Liver (tissue), 9 donors: Measurements from ENCODE around the gene AP3S1. TPM values are rescaled to one million over a fixed set of nuclear protein-coding genes. Genes with fewer than 3 reads are reported as not detected.

Source experiments
- DNase-seq: peaks from one replicate; pipeline ENCODE4 v3.0.0-alpha.2; 2017; ENCODE audit warnings: low spot score
- H3K27ac ChIP-seq, 2 donors: one replicate each; pipeline ENCODE4 v1.7.0; 2013; ENCODE audit warnings: inconsistent platforms in 2 of 2, low read length in 2 of 2, control low read depth in 1 of 2, low read depth in 1 of 2, mild to moderate bottlenecking in 1 of 2
- H3K27me3 ChIP-seq, 4 donors: one replicate each; pipeline versions ENCODE4 v1.6.1 to v1.7.0; 2013; ENCODE audit warnings: low read length in 3 of 4, inconsistent platforms in 1 of 4, mild to moderate bottlenecking in 1 of 4, moderate library complexity in 1 of 4; ENCODE audit not compliant: control insufficient read depth in 4 of 4, insufficient read depth in 4 of 4
- H3K36me3 ChIP-seq, 4 donors: one replicate each; pipeline versions ENCODE4 v1.6.1 to v1.7.0; 2013; ENCODE audit warnings: low read length in 3 of 4, mild to moderate bottlenecking in 3 of 4, low read depth in 1 of 4, moderate library complexity in 1 of 4; ENCODE audit not compliant: control insufficient read depth in 4 of 4, insufficient read depth in 3 of 4
- H3K4me1 ChIP-seq, 4 donors: one replicate each; pipeline versions ENCODE4 v1.6.1 to v1.7.0; 2013; ENCODE audit warnings: low read length in 3 of 4, mild to moderate bottlenecking in 3 of 4, moderate library complexity in 1 of 4; ENCODE audit not compliant: control insufficient read depth in 4 of 4, insufficient read depth in 4 of 4
- H3K4me3 ChIP-seq, 3 donors: one replicate each; pipeline versions ENCODE4 v1.6.1 to v1.7.0; 2013; ENCODE audit warnings: low read length in 3 of 3, control low read depth in 1 of 3, low read depth in 1 of 3, mild to moderate bottlenecking in 1 of 3
- H3K9ac ChIP-seq, 2 donors: one replicate each; pipeline ENCODE4 v1.7.0; 2013; ENCODE audit warnings: low read length in 2 of 2, mild to moderate bottlenecking in 2 of 2, moderate library complexity in 2 of 2, control low read depth in 1 of 2, low read depth in 1 of 2
- H3K9me3 ChIP-seq, 4 donors: one replicate each; pipeline versions ENCODE4 v1.6.1 to v1.7.0; 2013; ENCODE audit warnings: low read length in 3 of 4; ENCODE audit not compliant: control insufficient read depth in 4 of 4
- ATF3 ChIP-seq: IDR thresholded peaks from 2 replicates; pipeline ENCODE4 v1.6.1; 2016; ENCODE audit warnings: antibody characterized with exemption
- CTCF ChIP-seq: fragments of 150-350 bp; IDR thresholded peaks from 2 replicates; pipeline ENCODE4 v1.5.1; 2017; ENCODE audit warnings: improper control_type of control experiment, low read depth, low read length; ENCODE audit not compliant: missing input control
- EGR1 ChIP-seq, 2 donors: IDR thresholded peaks; 2 replicates each; pipeline ENCODE4 v1.6.1; 2016 to 2018; ENCODE audit warnings: antibody characterized with exemption in 2 of 2, low read depth in 2 of 2
- FOXA2 ChIP-seq: IDR thresholded peaks from 2 replicates; pipeline ENCODE4 v1.6.1; 2016; ENCODE audit warnings: antibody characterized with exemption
- GABPA ChIP-seq, 2 donors: IDR thresholded peaks in 1 of 2; conservative IDR thresholded peaks in 1 of 2; 2 replicates each; pipeline ENCODE4 v1.6.1; 2016; ENCODE audit warnings: antibody characterized with exemption in 2 of 2, mild to moderate bottlenecking in 1 of 2, moderate library complexity in 1 of 2
- HNF4A ChIP-seq, 2 donors: conservative IDR thresholded peaks; 2 replicates each; pipeline ENCODE4 v1.6.1; 2016; ENCODE audit warnings: antibody characterized with exemption in 2 of 2, mild to moderate bottlenecking in 2 of 2
- HNF4G ChIP-seq: IDR thresholded peaks from 2 replicates; pipeline ENCODE4 v1.6.1; 2016; ENCODE audit warnings: antibody characterized with exemption
- MAX ChIP-seq: IDR thresholded peaks from 2 replicates; pipeline ENCODE4 v1.6.1; 2016; ENCODE audit warnings: antibody characterized with exemption
- NR2F2 ChIP-seq: IDR thresholded peaks from 2 replicates; pipeline ENCODE4 v1.6.1; 2016; ENCODE audit warnings: antibody characterized with exemption
- RAD21 ChIP-seq, 2 donors: IDR thresholded peaks; 2 replicates each; pipeline ENCODE4 v1.6.1; 2016; ENCODE audit warnings: antibody characterized with exemption in 2 of 2, mild to moderate bottlenecking in 2 of 2
- REST ChIP-seq: IDR thresholded peaks from 2 replicates; pipeline ENCODE4 v1.6.1; 2016; ENCODE audit warnings: antibody characterized with exemption, mild to moderate bottlenecking
- RXRA ChIP-seq, 2 donors: IDR thresholded peaks; 2 replicates each; pipeline ENCODE4 v1.6.1; 2017 to 2018; ENCODE audit warnings: antibody characterized with exemption in 2 of 2, mild to moderate bottlenecking in 1 of 2
- SP1 ChIP-seq: IDR thresholded peaks from 2 replicates; pipeline ENCODE4 v1.6.1; 2018; ENCODE audit warnings: antibody characterized with exemption, mild to moderate bottlenecking
- TAF1 ChIP-seq: conservative IDR thresholded peaks from 2 replicates; pipeline ENCODE4 v1.6.1; 2016; ENCODE audit warnings: antibody characterized with exemption, mild to moderate bottlenecking
- YY1 ChIP-seq: IDR thresholded peaks from 2 replicates; pipeline ENCODE4 v1.6.1; 2016; ENCODE audit warnings: antibody characterized with exemption, mild to moderate bottlenecking
- ZBTB33 ChIP-seq: IDR thresholded peaks from 2 replicates; pipeline ENCODE4 v1.6.1; 2016; ENCODE audit warnings: antibody characterized with exemption
- WGBS: extraction: QIAGEN DNeasy Blood & Tissue Kit; methylation state at CpG from one replicate; pipeline ENCODE4 v1.1.7; 2013; 5-methylcytosine and 5-hydroxymethylcytosine counted together
- polyA plus RNA-seq, 2 donors: library from polyadenylated mRNA; stranded (reverse) in 1 of 2; unstranded in 1 of 2; fragments of 200-250 nt in 1 of 2; fragments of >200 nt in 1 of 2; fragmentation: Nextera tagmentation in 1 of 2; extraction: Ambion mirVana in 1 of 2; gene quantifications; one replicate each; pipeline versions ENCODE4 v1.2.1 to v1.2.3, GENCODE V29; 2013 to 2015
- total RNA-seq, 2 donors: library from RNA; depleted of rRNA; stranded (reverse); fragments of >200 nt; gene quantifications; one replicate each; pipeline ENCODE4 v1.2.3, GENCODE V29; 2014
- donor health status: healthy.
- donor health status: healthy.
- donor health status: healthy.
- donor health status: healthy.
- donor health status: healthy.

Gene AP3S1
- total and polyA plus RNA-seq, 4 donors, result 32.7 to 52.7 (median 40.9) TPM

GRCh38 chr5:115930630-115931337, 89.0 kb downstream of the AP3S1 start:
- Histone ChIP-seq H3K27ac (no peak overlapping the region), H3K36me3 (no peaks in the 10 kb centered on the region), H3K27me3 (no peaks in the 10 kb centered on the region), H3K9me3 (no peaks in the 10 kb centered on the region), H3K9ac (no peak overlapping the region), H3K4me3 (no peak overlapping the region), H3K4me1 (no peaks in the 10 kb centered on the region)
- no peak for TF ChIP-seq ATF3
- no peak for TF ChIP-seq EGR1 (IDR thresholded peaks at IDR 0.05; ENCODE audit: low read depth in 2 of 2)
- TF ChIP-seq HNF4G, result no peak
- no peak for TF ChIP-seq TAF1
- TF ChIP-seq REST, result no peak
- no peak for TF ChIP-seq NR2F2
- no peak for TF ChIP-seq RXRA (IDR thresholded peaks at IDR 0.05)
- no peak for TF ChIP-seq RAD21 (IDR thresholded peaks at IDR 0.05)
- TF ChIP-seq CTCF, result no peak
- DNase-seq, result no peak
- 92% methylated on average over 4 of the region's 4 CpGs for WGBS

GRCh38 chr5:115932991-115933390, 91.3 kb downstream of the AP3S1 start:
- no peaks in the 10 kb centered on the region for H3K36me3 ChIP-seq
- no peak overlapping the region for H3K4me3 ChIP-seq
- no peaks in the 10 kb centered on the region for H3K9me3 ChIP-seq
- DNase-seq, result no peak
- H3K27ac ChIP-seq, result no peak overlapping the region
- H3K4me1 ChIP-seq, result no peaks in the 10 kb centered on the region
- H3K27me3 ChIP-seq, result no peaks in the 10 kb centered on the region
- 91% methylated on average over 6 of the region's 6 CpGs for WGBS
- no peak overlapping the region for H3K9ac ChIP-seq
- TF ChIP-seq FOXA2 (no peak), YY1 (no peak), HNF4G (no peak), MAX (no peak), RXRA (IDR thresholded peaks at IDR 0.05) (no peak), TAF1 (no peak), SP1 (no peak), HNF4A (conservative IDR thresholded peaks at IDR 0.05) (no peak), RAD21 (IDR thresholded peaks at IDR 0.05) (no peak), ZBTB33 (no peak), NR2F2 (no peak), GABPA (IDR thresholded peaks at IDR 0.05 in 1 of 2, conservative IDR thresholded peaks at IDR 0.05 in 1 of 2) (no peak)
